Gastrocnemius medialis (tissue), 4 donors: ENCODE results near the gene MTMR1. TPM values are rescaled to one million over a fixed set of nuclear protein-coding genes. Genes with fewer than 3 reads are reported as not detected.

Experiments used
- ATAC-seq, 2 donors: fragments of 150-250 bp; one replicate each; pipeline ENCODE4 v1.9.1; 2016
- DNase-seq, 2 donors: peaks; one replicate each; pipeline ENCODE4 v3.0.0-alpha.2; 2019
- H3K27ac ChIP-seq, 4 donors: fragments of 200-600 bp; sonication (generic); 1 replicate in 1 of 4; 2 replicates in 3 of 4; pipeline ENCODE4 v1.5.1; 2016 to 2018; ENCODE audit warnings: mild to moderate bottlenecking in 2 of 4, moderate library complexity in 1 of 4
- H3K27me3 ChIP-seq, 3 donors: fragments of 200-600 bp; sonication (generic) in 2 of 3; 1 replicate in 1 of 3; 2 replicates in 2 of 3; pipeline versions ENCODE4 v1.5.1 to v1.6.0; 2016 to 2019; ENCODE audit warnings: mild to moderate bottlenecking in 1 of 3, moderate library complexity in 1 of 3
- H3K36me3 ChIP-seq, 2 donors: fragments of 200-600 bp; sonication (generic) in 1 of 2; one replicate each; pipeline ENCODE4 v1.5.1; 2017 to 2018
- H3K4me1 ChIP-seq, 2 donors: fragments of 200-600 bp; sonication (generic) in 1 of 2; one replicate each; pipeline ENCODE4 v1.5.1; 2016 to 2017; ENCODE audit warnings: mild to moderate bottlenecking in 2 of 2
- H3K4me3 ChIP-seq, 4 donors: fragments of 200-600 bp; sonication (generic) in 3 of 4; 1 replicate in 1 of 4; 2 replicates in 3 of 4; pipeline ENCODE4 v1.5.1; 2016 to 2019; ENCODE audit warnings: mild to moderate bottlenecking in 2 of 4
- H3K9me3 ChIP-seq, 3 donors: fragments of 200-600 bp; sonication (generic) in 2 of 3; 1 replicate in 1 of 3; 2 replicates in 2 of 3; pipeline ENCODE4 v1.5.1; 2016 to 2019
- CTCF ChIP-seq, 5 experiments: fragments of 450-650 bp in 3 of 5; fragments of 200-600 bp in 2 of 5; sonication (generic) in 2 of 5; IDR thresholded peaks in 4 of 5; conservative IDR thresholded peaks in 1 of 5; 1 replicate in 4 of 5; 2 replicates in 1 of 5; pipeline ENCODE4 v1.5.1; 2016 to 2019; ENCODE audit warnings: antibody characterized with exemption in 5 of 5, mild to moderate bottlenecking in 3 of 5, moderate library complexity in 3 of 5
- POLR2A ChIP-seq, 2 donors: fragments of 450-650 bp; IDR thresholded peaks; one replicate each; pipeline ENCODE4 v1.6.1; 2017; ENCODE audit warnings: antibody characterized with exemption in 2 of 2, mild to moderate bottlenecking in 2 of 2, moderate library complexity in 2 of 2
- in situ Hi-C, 4 donors: fragments of 200-750 bp; cut with MboI; loops; one replicate each; pipeline versions ENCODE4 v1.15.0 to v1.8.0; 2017; ENCODE audit warnings: low sequenced_read_pairs in 4 of 4
- intact Hi-C: fragments of 100-400 bp; cut with DNase I; formaldehyde crosslinking; loops from one replicate; pipeline ENCODE4 v1.15.1; 2023; ENCODE audit warnings: low total_unique reads
- total RNA-seq, 4 donors: library from RNA; depleted of rRNA; stranded (reverse); fragments of >200 nt; gene quantifications; one replicate each; pipeline versions ENCODE4 v1.1.0 to v1.2.3, GENCODE V29; 2016

The MTMR1 gene
- total RNA-seq, 4 donors from 2014 or later: 28.2 to 80.9 (median 38.0) TPM

- intact Hi-C loops: no loop called here
- Histone ChIP-seq H3K27ac (no peak overlapping the region), H3K4me1 (no peaks in the 10 kb centered on the region), H3K27me3 (no peaks in the 10 kb centered on the region), H3K9me3 (no peaks in the 10 kb centered on the region), H3K36me3 (no peaks in the 10 kb centered on the region), H3K4me3 (no peak overlapping the region)
- in situ Hi-C loops: no loop called here
- no peak for TF ChIP-seq CTCF (IDR thresholded peaks at IDR 0.05 in 4 of 5, conservative IDR thresholded peaks at IDR 0.05 in 1 of 5)
- no peak for TF ChIP-seq POLR2A (IDR thresholded peaks at IDR 0.05)
- peak in 1 of 2 donors; percentile 11 for DNase-seq
- ATAC-seq: no peak
Measured at GRCh38 chrX:150664290-150664689, 28.9 kb upstream of the MTMR1 start.

GRCh38 chrX:150676221-150676620 lies 17.0 kb upstream of the MTMR1 start:
- no peak for DNase-seq
- TF ChIP-seq CTCF (IDR thresholded peaks at IDR 0.05 in 4 of 5, conservative IDR thresholded peaks at IDR 0.05 in 1 of 5): no peak
- no peak for TF ChIP-seq POLR2A (IDR thresholded peaks at IDR 0.05)
- Histone ChIP-seq H3K9me3 (no peaks in the 10 kb centered on the region), H3K27ac (no peak overlapping the region), H3K36me3 (no peaks in the 10 kb centered on the region), H3K4me3 (no peak overlapping the region), H3K27me3 (no peaks in the 10 kb centered on the region), H3K4me1 (no peaks in the 10 kb centered on the region)
- in situ Hi-C loops: no loop called here
- ATAC-seq: no peak
- intact Hi-C loops: no loop called here

- Histone ChIP-seq H3K36me3 (no peaks in the 10 kb centered on the region), H3K4me3 (no peak overlapping the region), H3K4me1 (no peaks in the 10 kb centered on the region), H3K27me3 (no peaks in the 10 kb centered on the region), H3K9me3 (no peaks in the 10 kb centered on the region), H3K27ac (no peak overlapping the region)
- ATAC-seq (no peak), DNase-seq (no peak)
- in situ Hi-C loops (no loop called here), intact Hi-C loops (no loop called here)
- TF ChIP-seq POLR2A (IDR thresholded peaks at IDR 0.05) (no peak), CTCF (IDR thresholded peaks at IDR 0.05 in 4 of 5, conservative IDR thresholded peaks at IDR 0.05 in 1 of 5) (peak in 1 of 5 experiments; percentile 22)
Measured at GRCh38 chrX:150680974-150681373, 12.2 kb upstream of the MTMR1 start.

- H3K4me1 ChIP-seq: no peaks in the 10 kb centered on the region
- H3K27ac ChIP-seq: no peak overlapping the region
- no peak for DNase-seq
- H3K9me3 ChIP-seq: no peaks in the 10 kb centered on the region
- intact Hi-C loops (loop anchor here (1.0 kb wide), 1 partner anchor 34 kb away; no protein-coding TSS in a partner anchor), in situ Hi-C loops (no loop called here)
- ATAC-seq: no peak
- H3K27me3 ChIP-seq: no peaks in the 10 kb centered on the region
- TF ChIP-seq POLR2A (IDR thresholded peaks at IDR 0.05) (no peak), CTCF (IDR thresholded peaks at IDR 0.05 in 4 of 5, conservative IDR thresholded peaks at IDR 0.05 in 1 of 5) (no peak)
- no peaks in the 10 kb centered on the region for H3K36me3 ChIP-seq
- H3K4me3 ChIP-seq: no peak overlapping the region
Measured at GRCh38 chrX:150683112-150683511, 10.1 kb upstream of the MTMR1 start.

GRCh38 chrX:150683536-150684146 lies 9.6 kb upstream of the MTMR1 start:
- Histone ChIP-seq H3K27ac (no peak overlapping the region), H3K9me3 (no peaks in the 10 kb centered on the region), H3K36me3 (no peaks in the 10 kb centered on the region), H3K4me3 (no peak overlapping the region), H3K4me1 (no peaks in the 10 kb centered on the region), H3K27me3 (no peaks in the 10 kb centered on the region)
- ATAC-seq (peak in 1 of 2 donors; percentile 51), DNase-seq (no peak)
- intact Hi-C loops: loop anchor here (1.0 kb wide), 1 partner anchor 34 kb away; no protein-coding TSS in a partner anchor
- TF ChIP-seq CTCF (IDR thresholded peaks at IDR 0.05 in 4 of 5, conservative IDR thresholded peaks at IDR 0.05 in 1 of 5) (peak in 4 of 5 experiments; percentile 35 to 55 (median 40)), POLR2A (IDR thresholded peaks at IDR 0.05) (no peak)
- in situ Hi-C loops: no loop called here
